GM12874 (cell line): ENCODE measurements around the gene MICU1.

ENCODE experiments used
- TF ChIP-seq, protein P1 (sequence below): IDR thresholded peaks from 2 replicates; pipeline ENCODE4 v1.5.1; 2011; ENCODE audit warnings: low read depth, mild to moderate bottlenecking, control low read depth, low read length, moderate library complexity; ENCODE audit not compliant: insufficient read depth

The MICU1 gene

DNA sequence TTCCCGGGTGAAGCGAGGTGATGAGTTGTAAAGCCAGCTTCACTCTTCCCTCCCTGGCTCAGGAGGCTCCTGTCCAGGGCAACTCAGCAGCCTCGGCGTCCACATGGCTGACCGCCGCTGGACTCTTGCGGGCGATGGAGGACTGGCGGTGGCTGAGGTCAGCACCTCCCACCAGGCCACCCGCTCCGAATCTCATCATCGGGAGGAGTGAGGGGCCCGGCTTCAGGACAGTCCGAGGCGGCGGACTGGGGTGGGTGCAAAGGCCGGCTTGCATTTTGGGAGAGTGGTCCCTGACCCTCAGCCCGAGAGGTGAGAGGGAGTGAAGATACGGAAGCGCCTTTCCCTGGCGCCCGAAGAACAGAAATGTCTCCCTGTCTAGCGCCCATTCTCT is 271.9 kb downstream of the MICU1 start:
- TF ChIP-seq, protein P1, sequence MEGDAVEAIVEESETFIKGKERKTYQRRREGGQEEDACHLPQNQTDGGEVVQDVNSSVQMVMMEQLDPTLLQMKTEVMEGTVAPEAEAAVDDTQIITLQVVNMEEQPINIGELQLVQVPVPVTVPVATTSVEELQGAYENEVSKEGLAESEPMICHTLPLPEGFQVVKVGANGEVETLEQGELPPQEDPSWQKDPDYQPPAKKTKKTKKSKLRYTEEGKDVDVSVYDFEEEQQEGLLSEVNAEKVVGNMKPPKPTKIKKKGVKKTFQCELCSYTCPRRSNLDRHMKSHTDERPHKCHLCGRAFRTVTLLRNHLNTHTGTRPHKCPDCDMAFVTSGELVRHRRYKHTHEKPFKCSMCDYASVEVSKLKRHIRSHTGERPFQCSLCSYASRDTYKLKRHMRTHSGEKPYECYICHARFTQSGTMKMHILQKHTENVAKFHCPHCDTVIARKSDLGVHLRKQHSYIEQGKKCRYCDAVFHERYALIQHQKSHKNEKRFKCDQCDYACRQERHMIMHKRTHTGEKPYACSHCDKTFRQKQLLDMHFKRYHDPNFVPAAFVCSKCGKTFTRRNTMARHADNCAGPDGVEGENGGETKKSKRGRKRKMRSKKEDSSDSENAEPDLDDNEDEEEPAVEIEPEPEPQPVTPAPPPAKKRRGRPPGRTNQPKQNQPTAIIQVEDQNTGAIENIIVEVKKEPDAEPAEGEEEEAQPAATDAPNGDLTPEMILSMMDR = no peak

- TF ChIP-seq, protein P1 = no peak
Measured at GRCh38 chr10:72353028-72353964, 272.6 kb downstream of the MICU1 start.

GRCh38 chr10:72351479-72351878 is 274.4 kb downstream of the MICU1 start:
- TF ChIP-seq, protein P1 = no peak

GRCh38 chr10:72349438-72349837 is 276.4 kb downstream of the MICU1 start:
- TF ChIP-seq, protein P1 = no peak

GRCh38 chr10:72348282-72348681 is 277.6 kb downstream of the MICU1 start:
- TF ChIP-seq, protein P1 = no peak

- TF ChIP-seq, protein P1 = no peak
Measured at GRCh38 chr10:72344932-72345331, 280.9 kb downstream of the MICU1 start.

DNA sequence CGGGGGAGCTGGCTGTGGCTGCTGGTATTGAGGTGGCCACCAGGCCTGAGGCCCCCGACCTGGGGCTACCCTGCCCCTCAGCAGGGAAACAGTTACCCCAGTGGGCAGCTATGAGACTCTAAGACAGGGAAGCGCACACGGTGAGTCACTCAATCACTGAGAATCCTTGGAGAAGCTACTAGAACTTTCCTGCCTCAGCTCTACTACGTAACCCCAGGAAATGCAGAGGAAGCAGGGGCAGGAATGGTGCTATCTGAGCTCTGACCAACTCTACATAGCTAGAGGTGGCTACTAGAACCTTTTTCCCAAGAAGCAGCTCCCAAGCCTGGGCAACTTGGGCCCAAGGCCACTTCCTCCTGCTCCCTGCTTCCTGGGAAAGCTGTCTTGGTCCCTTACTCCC is 283.0 kb downstream of the MICU1 start:
- TF ChIP-seq, protein P1 = no peak
